H1 (cell line): ENCODE measurements around the gene VPS13D. TPM values are rescaled to one million over a fixed set of nuclear protein-coding genes. Genes with fewer than 3 reads are reported as not detected.
A peak's percentile ranks its signal among the peaks of the same experiment; 100 is the strongest.

Experiments
- CTCF ChIA-PET: fragments of 300-600 bp; sonication (Branson Sonifier 250); formaldehyde crosslinking; loops from one replicate; lab custom pipeline; 2021; ENCODE audit not compliant: partially characterized antibody; lab: Charles Lee
- POLR2A ChIA-PET: fragments of 300-600 bp; sonication (Branson Sonifier 250); formaldehyde crosslinking; loops from one replicate; lab custom pipeline; 2021; ENCODE audit warnings: inconsistent platforms; ENCODE audit not compliant: partially characterized antibody; lab: Charles Lee
- DNase-seq, 2 experiments: peaks; one replicate each; pipeline versions ENCODE4 v3.0.0 to v3.0.0-alpha.2; 2010 to 2022; ENCODE audit warnings: low spot score in 2 of 2, low read depth in 1 of 2, mixed read lengths in 1 of 2
- FAIRE-seq: peaks from 2 replicates; lab custom pipeline; 2011; peaks lifted over from hg19 to GRCh38; lab: Jason Lieb, UNC
- H2AFZ ChIP-seq: 2 replicates; pipeline ENCODE4 v1.8.1; 2012; ENCODE audit warnings: low read length, inconsistent platforms
- H2AK5ac ChIP-seq: 2 replicates; pipeline ENCODE4 v1.6.1; 2013; ENCODE audit warnings: low read depth, low read length
- H2BK120ac ChIP-seq: replicated peaks from 2 replicates; pipeline ENCODE3; 2013; ENCODE audit warnings: low read depth, low read length, inconsistent platforms
- H2BK12ac ChIP-seq: 2 replicates; pipeline ENCODE4 v1.6.1; 2013; ENCODE audit warnings: low read depth, low read length
- H2BK15ac ChIP-seq: 2 replicates; pipeline ENCODE4 v1.6.1; 2013; ENCODE audit warnings: low read length
- H2BK20ac ChIP-seq: 2 replicates; pipeline ENCODE4 v1.6.1; 2013; ENCODE audit warnings: low read length
- H2BK5ac ChIP-seq: 2 replicates; pipeline ENCODE4 v1.6.1; 2013; ENCODE audit warnings: low read depth, low read length
- H3K14ac ChIP-seq: 2 replicates; pipeline ENCODE4 v1.6.1; 2013; ENCODE audit warnings: inconsistent platforms; ENCODE audit not compliant: insufficient read length
- H3K18ac ChIP-seq: 2 replicates; pipeline ENCODE4 v1.6.1; 2013; ENCODE audit warnings: low read length; ENCODE audit errors: extremely low read depth
- H3K23ac ChIP-seq: 2 replicates; pipeline ENCODE4 v1.6.1; 2013; ENCODE audit warnings: inconsistent platforms; ENCODE audit not compliant: insufficient read length
- H3K23me2 ChIP-seq: 2 replicates; pipeline ENCODE4 v1.6.1; 2013; ENCODE audit warnings: low read depth, low read length
- H3K27ac ChIP-seq: 2 replicates; pipeline ENCODE4 v1.6.1; 2011; ENCODE audit warnings: low read depth, low read length, inconsistent platforms
- H3K27me3 ChIP-seq, 4 experiments: replicated peaks in 1 of 4; 1 replicate in 1 of 4; 2 replicates in 3 of 4; pipeline versions ENCODE4 v1.6.1 to v1.8.1; 2011 to 2013; ENCODE audit warnings: low read length in 3 of 4, mild to moderate bottlenecking in 3 of 4, inconsistent platforms in 2 of 4, mixed read lengths in 2 of 4, moderate library complexity in 1 of 4; ENCODE audit not compliant: control insufficient read depth in 3 of 4, insufficient read depth in 3 of 4; ENCODE audit errors: extremely low read depth in 1 of 4
- H3K36me3 ChIP-seq, 4 experiments: 2 replicates each; pipeline versions ENCODE4 v1.6.1 to v1.8.1; 2011 to 2013; ENCODE audit warnings: mild to moderate bottlenecking in 4 of 4, low read length in 3 of 4, moderate library complexity in 2 of 4, control low read depth in 1 of 4, inconsistent platforms in 1 of 4; ENCODE audit not compliant: insufficient read depth in 4 of 4, control insufficient read depth in 2 of 4
- H3K4ac ChIP-seq: replicated peaks from 2 replicates; pipeline ENCODE3; 2013; ENCODE audit warnings: low read length, low read depth, mixed read lengths, inconsistent platforms; ENCODE audit not compliant: insufficient read length
- H3K4me1 ChIP-seq, 4 experiments: replicated peaks in 1 of 4; 1 replicate in 1 of 4; 2 replicates in 3 of 4; pipeline versions ENCODE4 v1.6.1 to v1.8.1; 2011 to 2013; ENCODE audit warnings: low read length in 3 of 4, inconsistent platforms in 2 of 4, mixed read lengths in 1 of 4; ENCODE audit not compliant: insufficient read depth in 4 of 4, control insufficient read depth in 3 of 4
- H3K4me2 ChIP-seq, 2 experiments: 2 replicates each; pipeline versions ENCODE4 v1.6.1 to v1.8.1; 2011 to 2013; ENCODE audit warnings: low read depth in 2 of 2, low read length in 2 of 2, control low read depth in 1 of 2, inconsistent platforms in 1 of 2, mild to moderate bottlenecking in 1 of 2; ENCODE audit not compliant: insufficient read depth in 1 of 2
- H3K4me3 ChIP-seq, 4 experiments: fragments of 200-600, 300-600 bp in 1 of 4; sonication (generic), shearing (Covaris generic), sonication (Bioruptor Twin) in 1 of 4; 2 replicates each; pipeline versions ENCODE4 v1.5.1 to v1.8.1; 2011 to 2016; ENCODE audit warnings: low read length in 4 of 4, low read depth in 3 of 4, control low read depth in 2 of 4, inconsistent platforms in 2 of 4, mild to moderate bottlenecking in 2 of 4, mixed read lengths in 1 of 4, moderate library complexity in 1 of 4; ENCODE audit not compliant: insufficient read depth in 2 of 4; ENCODE audit errors: extremely low read depth in 1 of 4
- H3K56ac ChIP-seq: replicated peaks from 2 replicates; pipeline ENCODE3; 2013; ENCODE audit warnings: low read depth, mild to moderate bottlenecking, mixed read lengths, low read length, inconsistent platforms; ENCODE audit not compliant: insufficient read length
- H3K79me1 ChIP-seq: 2 replicates; pipeline ENCODE4 v1.6.1; 2013; ENCODE audit warnings: low read depth, low read length, control low read depth
- H3K79me2 ChIP-seq, 2 experiments: 2 replicates each; pipeline versions ENCODE4 v1.6.1 to v1.8.1; 2012 to 2013; ENCODE audit warnings: low read length in 2 of 2, mild to moderate bottlenecking in 2 of 2, inconsistent platforms in 1 of 2; ENCODE audit not compliant: insufficient read depth in 2 of 2, control insufficient read depth in 1 of 2
- H3K9ac ChIP-seq, 4 experiments: replicated peaks in 1 of 4; 1 replicate in 1 of 4; 2 replicates in 3 of 4; pipeline versions ENCODE4 v1.6.1 to v1.8.1; 2011 to 2013; ENCODE audit warnings: low read depth in 3 of 4, low read length in 3 of 4, control low read depth in 2 of 4, mild to moderate bottlenecking in 2 of 4, moderate library complexity in 2 of 4, inconsistent platforms in 1 of 4; ENCODE audit errors: extremely low read depth in 1 of 4
- H3K9me3 ChIP-seq, 2 experiments: 2 replicates each; pipeline versions ENCODE4 v1.6.1 to v1.8.1; 2012 to 2013; ENCODE audit warnings: mild to moderate bottlenecking in 2 of 2, moderate library complexity in 2 of 2, control low read depth in 1 of 2, inconsistent platforms in 1 of 2, low read depth in 1 of 2, low read length in 1 of 2, mixed read lengths in 1 of 2; ENCODE audit not compliant: insufficient read depth in 2 of 2
- H4K20me1 ChIP-seq, 2 experiments: replicated peaks in 1 of 2; 2 replicates each; pipeline versions ENCODE3 to v1.8.1; 2011 to 2013; ENCODE audit warnings: inconsistent platforms in 2 of 2, low read length in 2 of 2, mild to moderate bottlenecking in 1 of 2; ENCODE audit not compliant: insufficient read depth in 2 of 2, control insufficient read depth in 1 of 2
- H4K5ac ChIP-seq: 2 replicates; pipeline ENCODE4 v1.6.1; 2013; ENCODE audit warnings: low read length, low read depth, mixed read lengths, inconsistent platforms; ENCODE audit not compliant: insufficient read length
- H4K8ac ChIP-seq: 2 replicates; pipeline ENCODE4 v1.8.0; 2013; ENCODE audit warnings: mild to moderate bottlenecking, moderate library complexity, low read length, inconsistent platforms; ENCODE audit not compliant: insufficient read depth; ENCODE audit errors: extremely low read depth
- H4K91ac ChIP-seq: replicated peaks from 2 replicates; pipeline ENCODE3; 2013; ENCODE audit warnings: low read length, mixed read lengths, inconsistent platforms; ENCODE audit not compliant: insufficient read length
- CBX8 ChIP-seq: fragments of 300-800, 300-1000 bp; sonication (generic); IDR thresholded peaks from 2 replicates; pipeline ENCODE4 v1.7.1; 2016; ENCODE audit warnings: low read depth, low read length, borderline replicate concordance
- CEBPB ChIP-seq: IDR thresholded peaks from 2 replicates; pipeline ENCODE4 v1.6.1; 2012; ENCODE audit warnings: low read depth, low read length
- HDAC2 ChIP-seq, 2 experiments: fragments of 300-600 bp in 1 of 2; sonication (generic) in 1 of 2; IDR thresholded peaks; 2 replicates each; pipeline ENCODE4 v1.6.1; 2011 to 2012; ENCODE audit warnings: low read depth in 2 of 2, low read length in 2 of 2, mild to moderate bottlenecking in 2 of 2, moderate library complexity in 2 of 2, borderline replicate concordance in 1 of 2, inconsistent platforms in 1 of 2
- JUN ChIP-seq: IDR thresholded peaks from 2 replicates; pipeline ENCODE4 v1.6.1; 2011; ENCODE audit warnings: low read depth, mild to moderate bottlenecking, improper control_type of control experiment, low read length
- KDM4A ChIP-seq: IDR thresholded peaks from one replicate; pipeline ENCODE4 v1.7.1; 2012; ENCODE audit warnings: low read depth, mild to moderate bottlenecking, moderate library complexity, low read length, inconsistent platforms; ENCODE audit not compliant: severe bottlenecking
- RAD21 ChIP-seq, 2 experiments: IDR thresholded peaks in 1 of 2; conservative IDR thresholded peaks in 1 of 2; 2 replicates each; pipeline ENCODE4 v1.6.1; 2011; ENCODE audit warnings: low read depth in 2 of 2, low read length in 2 of 2, improper control_type of control experiment in 1 of 2, inconsistent platforms in 1 of 2, mild to moderate bottlenecking in 1 of 2, moderate library complexity in 1 of 2
- ZNF274 ChIP-seq: IDR thresholded peaks from 2 replicates; pipeline ENCODE4 v1.7.0; 2012; ENCODE audit warnings: low read length, borderline replicate concordance; ENCODE audit errors: extremely low read depth
- WGBS, 2 experiments: shearing (Covaris generic) in 1 of 2; methylation state at CpG; one replicate each; pipeline versions ENCODE4 v1.1.6 to v1.1.7; 2013 to 2015; ENCODE audit warnings: low lambda C conversion rate in 2 of 2, mixed read lengths in 2 of 2, inconsistent platforms in 1 of 2, low coverage in 1 of 2, missing lambda C conversion rate in 1 of 2; ENCODE audit not compliant: insufficient replicate concordance in 2 of 2, insufficient coverage in 1 of 2, insufficient read length in 1 of 2; ENCODE audit errors: extremely low coverage in 1 of 2, missing lambda C conversion rate in 1 of 2; 5-methylcytosine and 5-hydroxymethylcytosine counted together
- polyA plus RNA-seq, 7 experiments: library from polyadenylated mRNA; depleted of rRNA in 3 of 7; stranded (reverse) in 5 of 7; unstranded in 2 of 7; fragments of >200 nt in 5 of 7; fragments of 200-250 nt in 2 of 7; gene quantifications; 1 replicate in 5 of 7; 2 replicates in 1 of 7; 4 replicates in 1 of 7; pipeline versions ENCODE4 v1.2.1 to v1.2.3, GENCODE V29; 2011 to 2013; ENCODE audit warnings: missing spikeins in 2 of 7, mixed read lengths in 2 of 7
- total RNA-seq: library from RNA; stranded (reverse); fragmentation: NEBNext Ultra II Directional; extraction: Animal tissue kit (Norgen Biotek cat#: 25700); gene quantifications from 2 replicates; pipeline ENCODE4 v1.2.1, GENCODE V29; 2021

The VPS13D gene
- total and polyA plus RNA-seq, 2 of the 8 experiments (the other 6 are each of a cell fraction or from before 2014, with no cell fraction given) = 10.9 to 31.2 TPM

- CTCF ChIA-PET = interaction anchor here (0.9 to 17.0 kb wide), 9 partner anchors 7 to 98 kb away, joined by 3 to 503 read pairs (median 5); no protein-coding TSS in a partner anchor
- Histone ChIP-seq H3K9ac (no peak overlapping the region), H2BK5ac (no peak overlapping the region)
Observed at GRCh38 chr1:12206238-12206637, 23.6 kb upstream of the VPS13D start.

More at GRCh38 chr1:12206238-12206637, 23.6 kb upstream of the VPS13D start:
- Histone ChIP-seq H2AK5ac (no peak overlapping the region), H3K23ac (no peak overlapping the region), H3K79me2 (no peaks in the 10 kb centered on the region), H4K5ac (no peak overlapping the region), H3K27ac (no peak overlapping the region), H4K20me1 (no peaks in the 10 kb centered on the region), H3K36me3 (no peaks in the 10 kb centered on the region), H3K4ac (no peak overlapping the region), H3K79me1 (no peaks in the 10 kb centered on the region), H3K4me3 (no peak overlapping the region), H3K4me2 (no peak overlapping the region), H3K4me1 (peaks cover 3 to 9% (median 4%) of the 10 kb centered on the region in 4 experiments), H2BK20ac (no peak overlapping the region), H2BK15ac (no peak overlapping the region), H3K14ac (no peak overlapping the region), H3K9me3 (no peaks in the 10 kb centered on the region), H2BK12ac (no peak overlapping the region), H3K18ac (no peak overlapping the region; the same call in 1 of the 2 replicates), H4K91ac (no peak overlapping the region), H3K23me2 (no peaks in the 10 kb centered on the region; the same call in 1 of the 2 replicates), H2AFZ (no peak overlapping the region), H4K8ac (no peak overlapping the region), H3K27me3 (no peaks in the 10 kb centered on the region), H2BK120ac (peak overlapping the region; percentile 31), H3K56ac (no peak overlapping the region)
- DNase-seq = no peak
- WGBS, 2 experiments = 91% methylated on average over 5 of the region's 5 CpGs; no CpG with 5 or more reads in 1 of the 2 experiments
- no peak for TF ChIP-seq ZNF274
- TF ChIP-seq HDAC2 (IDR thresholded peaks at IDR 0.05; ENCODE audit: borderline replicate concordance in 1 of 2, low read depth in 2 of 2, low read length in 2 of 2) = no peak
- no peak for TF ChIP-seq CEBPB
- TF ChIP-seq JUN = no peak
- no peak for TF ChIP-seq CBX8
- no peak for TF ChIP-seq RAD21 (IDR thresholded peaks at IDR 0.05 in 1 of 2, conservative IDR thresholded peaks at IDR 0.05 in 1 of 2; ENCODE audit: low read depth in 2 of 2, low read length in 2 of 2)
- TF ChIP-seq KDM4A = no peak
- POLR2A ChIA-PET = interaction anchor here (1.2 kb wide), 1 partner anchor 24 kb away, joined by 3 read pairs; no protein-coding TSS in a partner anchor
- FAIRE-seq = no peak
